Natural killer cell (primary cell): Measurements from ENCODE around the gene PDZD7. TPM values are rescaled to one million over a fixed set of nuclear protein-coding genes. Genes with fewer than 3 reads are reported as not detected.

Source experiments
- ATAC-seq, 3 donors: fragments of 150-1000 bp in 2 of 3; fragments of 200-7000 bp in 1 of 3; cut with Tn5 transposase; 1 replicate in 1 of 3; 2 replicates in 2 of 3; pipeline ENCODE4 v1.10.0; 2021; ENCODE audit warnings: mild to moderate bottlenecking in 2 of 3, moderate library complexity in 2 of 3
- DNase-seq, 2 donors: peaks; one replicate each; pipeline versions ENCODE4 v3.0.0 to v3.0.0-alpha.2; 2013 to 2021; ENCODE audit warnings: mixed read lengths in 1 of 2
- H3K27ac ChIP-seq: one replicate; pipeline ENCODE4 v1.5.1; 2013; ENCODE audit warnings: mild to moderate bottlenecking, low read length
- H3K27me3 ChIP-seq: one replicate; pipeline ENCODE4 v1.6.1; 2013; ENCODE audit warnings: low read length; ENCODE audit not compliant: control insufficient read depth, insufficient read depth
- H3K36me3 ChIP-seq: one replicate; pipeline ENCODE4 v1.6.1; 2013; ENCODE audit warnings: low read length; ENCODE audit not compliant: control insufficient read depth, insufficient read depth
- H3K4me1 ChIP-seq: one replicate; pipeline ENCODE4 v1.6.1; 2013; ENCODE audit warnings: low read length; ENCODE audit not compliant: control insufficient read depth, insufficient read depth
- H3K4me3 ChIP-seq: one replicate; pipeline ENCODE4 v1.5.1; 2013; ENCODE audit warnings: low read length
- H3K9me3 ChIP-seq: one replicate; pipeline ENCODE4 v1.6.1; 2013; ENCODE audit warnings: low read length; ENCODE audit not compliant: control insufficient read depth, insufficient read depth
- H3K27ac Mint-ChIP-seq, 2 donors: one replicate each; pipeline ENCODE4 v1.8.0; 2022; ENCODE audit warnings: mild to moderate bottlenecking in 2 of 2, mixed read lengths in 2 of 2, moderate library complexity in 1 of 2
- H3K27me3 Mint-ChIP-seq, 2 donors: one replicate each; pipeline ENCODE4 v1.8.0; 2022; ENCODE audit warnings: low read depth in 2 of 2, mixed read lengths in 2 of 2
- H3K36me3 Mint-ChIP-seq: one replicate; pipeline ENCODE4 v1.8.0; 2022; ENCODE audit warnings: mixed read lengths
- H3K4me1 Mint-ChIP-seq, 2 donors: one replicate each; pipeline ENCODE4 v1.8.0; 2022; ENCODE audit warnings: mixed read lengths in 2 of 2
- H3K4me3 Mint-ChIP-seq: one replicate; pipeline ENCODE4 v1.8.0; 2022; ENCODE audit warnings: mild to moderate bottlenecking, moderate library complexity, mixed read lengths
- H3K9me3 Mint-ChIP-seq, 2 donors: one replicate each; pipeline ENCODE4 v1.8.0; 2022; ENCODE audit warnings: mixed read lengths in 2 of 2
- CTCF ChIP-seq: fragments of 200-600 bp; IDR thresholded peaks from one replicate; pipeline ENCODE4 v1.8.0; 2022; ENCODE audit warnings: antibody characterized with exemption
- WGBS: methylation state at CpG from one replicate; pipeline ENCODE4 v1.1.7; 2013; ENCODE audit warnings: missing lambda C conversion rate; ENCODE audit not compliant: insufficient coverage; 5-methylcytosine and 5-hydroxymethylcytosine counted together
- intact Hi-C: fragments of 100-400 bp; cut with micrococcal nuclease; formaldehyde crosslinking; loops from one replicate; pipeline ENCODE4 v1.14.2; 2022
- total RNA-seq, 4 donors: library from RNA; stranded (reverse); fragments of 120-200 nt in 1 of 4; gene quantifications; one replicate each; pipeline versions ENCODE4 v1.2.3 to v1.2.4, GENCODE V29; 2013 to 2022

The PDZD7 gene
- total RNA-seq, 3 donors from 2014 or later (not counting 1 experiment from before 2014, with no cell fraction given), result 0.35 to 1.2 (median 0.52) TPM

- no peak for TF ChIP-seq CTCF
- intact Hi-C loops, result no loop called here
These were observed 3.7 kb downstream of the PDZD7 start for GRCh38 chr10:101027106-101027720.

GRCh38 chr10:101022967-101023705 lies 7.8 kb downstream of the PDZD7 start:
- H3K27me3 Mint-ChIP-seq, result peaks cover 8 to 13% of the 10 kb centered on the region in 2 donors
- intact Hi-C loops, result no loop called here

More at GRCh38 chr10:101027106-101027720, 3.7 kb downstream of the PDZD7 start:
- H3K4me1 ChIP-seq, result peaks cover 16% of the 10 kb centered on the region
- Mint-ChIP-seq H3K4me3 (no peak overlapping the region), H3K36me3 (no peaks in the 10 kb centered on the region), H3K27me3 (peaks cover 0 to 7% of the 10 kb centered on the region in 2 donors), H3K4me1 (peaks cover 12 to 14% of the 10 kb centered on the region in 2 donors), H3K27ac (no peak overlapping the region), H3K9me3 (no peaks in the 10 kb centered on the region)
- H3K9me3 ChIP-seq, result no peaks in the 10 kb centered on the region
- H3K4me3 ChIP-seq, result no peak overlapping the region
- H3K36me3 ChIP-seq, result no peaks in the 10 kb centered on the region
- H3K27ac ChIP-seq, result no peak overlapping the region
- 87% methylated on average over 9 of the region's 10 CpGs for WGBS
- DNase-seq, result no peak
- no peak for ATAC-seq
- no peaks in the 10 kb centered on the region for H3K27me3 ChIP-seq

GRCh38 chr10:101021692-101022251 lies 9.2 kb downstream of the PDZD7 start:
- Histone ChIP-seq H3K27me3 (peaks cover 11% of the 10 kb centered on the region), H3K27ac (no peak overlapping the region), H3K4me1 (peaks cover 11% of the 10 kb centered on the region), H3K4me3 (no peak overlapping the region), H3K9me3 (no peaks in the 10 kb centered on the region), H3K36me3 (no peaks in the 10 kb centered on the region)
- intact Hi-C loops, result no loop called here
- ATAC-seq, result no peak
- TF ChIP-seq CTCF, result no peak
- no peaks in the 10 kb centered on the region for H3K36me3 Mint-ChIP-seq
- H3K27ac Mint-ChIP-seq, result no peak overlapping the region
- H3K27me3 Mint-ChIP-seq, result peaks cover 19 to 25% of the 10 kb centered on the region in 2 donors
- H3K4me1 Mint-ChIP-seq, result peaks cover 0 to 12% of the 10 kb centered on the region in 2 donors
- DNase-seq, result no peak
- H3K4me3 Mint-ChIP-seq, result no peak overlapping the region
- no peaks in the 10 kb centered on the region for H3K9me3 Mint-ChIP-seq
- WGBS, result 88% methylated on average over 10 of the region's 11 CpGs

More at GRCh38 chr10:101022967-101023705, 7.8 kb downstream of the PDZD7 start:
- Histone ChIP-seq H3K27ac (no peak overlapping the region), H3K4me3 (no peak overlapping the region), H3K27me3 (peaks cover 4% of the 10 kb centered on the region), H3K4me1 (peaks cover 11% of the 10 kb centered on the region), H3K36me3 (no peaks in the 10 kb centered on the region), H3K9me3 (no peaks in the 10 kb centered on the region)
- H3K9me3 Mint-ChIP-seq, result no peaks in the 10 kb centered on the region
- H3K4me3 Mint-ChIP-seq, result no peak overlapping the region
- H3K36me3 Mint-ChIP-seq, result no peaks in the 10 kb centered on the region
- WGBS, result 98% methylated on average over 14 of the region's 15 CpGs
- no peak for DNase-seq
- no peak overlapping the region for H3K27ac Mint-ChIP-seq
- no peak for ATAC-seq
- H3K4me1 Mint-ChIP-seq, result peaks cover 0 to 12% of the 10 kb centered on the region in 2 donors
- TF ChIP-seq CTCF, result no peak
